Ureter (tissue), 1 donor: ENCODE measurements around the gene TMIGD2. TPM values are rescaled to one million over a fixed set of nuclear protein-coding genes. Genes with fewer than 3 reads are reported as not detected.
"Not testable (repeated sequence)": the region's sequence is repeated elsewhere in the genome, so short reads cannot be mapped to it uniquely, and the experiment has no call there.

Experiments used
- DNase-seq: peaks from one replicate; pipeline ENCODE4 v3.0.0-alpha.2; 2020; ENCODE audit warnings: low spot score
- total RNA-seq: library from RNA; stranded (reverse); gene quantifications from one replicate; pipeline ENCODE4 v1.2.4, GENCODE V29; 2023
- donor health status: DM: yes; HTN: yes; CAD: no.

TMIGD2 gene, protein sequence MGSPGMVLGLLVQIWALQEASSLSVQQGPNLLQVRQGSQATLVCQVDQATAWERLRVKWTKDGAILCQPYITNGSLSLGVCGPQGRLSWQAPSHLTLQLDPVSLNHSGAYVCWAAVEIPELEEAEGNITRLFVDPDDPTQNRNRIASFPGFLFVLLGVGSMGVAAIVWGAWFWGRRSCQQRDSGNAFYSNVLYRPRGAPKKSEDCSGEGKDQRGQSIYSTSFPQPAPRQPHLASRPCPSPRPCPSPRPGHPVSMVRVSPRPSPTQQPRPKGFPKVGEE
- total RNA-seq, result 1.2 TPM

DNA sequence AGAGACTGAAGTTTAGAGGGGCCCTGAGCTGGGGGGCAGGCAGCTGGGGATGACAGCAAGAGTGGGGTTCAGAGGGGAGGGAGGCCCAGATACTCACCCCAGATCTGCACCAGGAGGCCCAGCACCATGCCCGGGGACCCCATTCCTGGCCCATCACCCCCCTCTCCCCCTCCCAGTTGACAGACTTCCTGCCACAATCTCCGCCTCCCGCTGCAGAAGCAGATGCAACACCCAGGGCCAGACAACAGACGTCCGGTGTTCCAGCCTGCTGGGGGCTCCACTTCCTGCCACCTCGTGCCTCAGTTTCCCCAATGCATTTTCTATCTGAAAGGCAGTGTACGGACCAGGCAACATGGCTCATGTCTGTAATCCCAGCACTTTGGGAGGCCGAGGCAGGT, at the start of gene TMIGD2:
Gene TMIGD2, minus strand, starts transcription at position 147 of the 398 bp plus-strand sequence. Its CDS starts 4 bp downstream, at position 143.
- no peak for DNase-seq

DNA sequence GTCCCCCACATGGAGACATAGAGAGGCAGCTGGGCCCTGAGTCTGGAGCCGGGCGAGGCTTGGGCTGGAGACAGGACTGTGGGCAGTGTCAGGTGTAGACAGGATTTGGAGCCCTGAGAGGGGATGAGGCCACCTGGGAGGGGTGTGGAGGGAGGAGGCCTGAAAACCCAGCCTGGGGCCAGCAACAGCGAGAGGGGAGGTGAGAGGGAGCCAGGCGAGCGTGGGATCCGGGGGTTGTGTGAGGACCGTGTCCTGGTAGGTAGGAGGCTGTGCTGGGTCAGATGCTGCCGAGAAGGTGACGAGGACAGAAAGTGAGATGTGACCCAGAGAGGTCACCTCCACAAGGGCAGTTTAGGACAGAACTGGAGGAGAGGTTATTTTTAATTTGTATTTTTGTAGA, 48.5 kb upstream of the TMIGD2 start:
- DNase-seq, result no peak

DNA sequence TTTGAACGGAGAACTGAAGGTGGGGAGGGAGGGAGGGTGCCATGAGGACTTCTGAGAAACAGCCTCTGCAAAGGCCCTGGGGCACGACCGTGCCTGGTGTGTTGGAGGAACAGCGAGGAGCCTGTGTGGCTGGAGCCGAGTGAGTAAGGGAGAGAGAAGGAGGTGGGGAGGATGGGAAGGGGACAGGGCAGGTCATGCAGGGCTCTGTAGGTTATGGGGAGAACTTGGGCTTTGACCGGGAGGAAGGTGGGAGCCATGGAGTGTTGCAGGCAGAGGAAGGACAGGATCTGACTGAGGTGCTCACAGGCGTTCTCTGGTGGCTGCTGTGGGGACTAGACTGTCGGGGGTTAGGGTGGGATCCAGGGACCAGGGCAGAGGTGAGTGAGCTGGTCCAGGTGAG, 47.9 kb upstream of the TMIGD2 start:
- DNase-seq, result no peak

DNA sequence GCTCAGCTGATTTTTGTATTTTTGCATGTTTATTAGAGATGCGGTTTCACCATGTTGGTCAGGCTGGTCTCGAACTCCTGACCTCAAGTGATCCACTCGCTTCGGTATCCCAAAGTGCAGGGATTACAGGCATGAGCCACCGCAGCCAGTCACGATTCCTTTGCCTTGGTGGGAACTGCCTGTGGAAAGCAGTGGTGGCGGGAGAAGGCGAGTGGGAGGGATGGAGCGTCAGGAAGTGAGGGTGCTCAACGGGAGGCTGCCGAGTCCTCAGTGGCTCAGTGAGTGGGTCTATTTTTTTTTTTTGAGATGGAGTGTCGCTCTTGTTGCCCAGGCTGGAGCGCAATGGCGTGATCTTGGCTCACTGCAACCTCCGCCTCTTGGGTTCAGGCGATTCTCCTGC, 47.0 kb upstream of the TMIGD2 start:
- DNase-seq, result not testable (repeated sequence)

DNA sequence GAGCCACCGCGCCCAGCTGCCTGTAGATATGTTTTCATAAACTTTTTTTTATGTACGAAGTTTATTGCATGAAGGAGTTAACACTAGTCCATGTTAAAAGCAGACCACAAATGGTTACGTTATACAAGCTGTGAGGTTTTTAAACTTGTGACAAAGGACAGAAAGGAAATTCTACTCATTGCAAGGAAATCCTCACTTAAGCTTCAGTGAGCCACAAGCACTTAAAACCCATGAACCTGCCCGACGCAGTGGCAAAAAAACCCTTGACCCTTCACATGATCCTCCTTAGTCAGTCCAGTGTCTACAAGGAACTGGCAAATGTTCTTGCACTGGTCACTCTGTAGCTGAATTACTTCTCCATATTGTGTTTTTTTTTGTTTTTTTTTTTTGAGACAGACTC, 45.3 kb upstream of the TMIGD2 start:
- DNase-seq, result no peak

DNA sequence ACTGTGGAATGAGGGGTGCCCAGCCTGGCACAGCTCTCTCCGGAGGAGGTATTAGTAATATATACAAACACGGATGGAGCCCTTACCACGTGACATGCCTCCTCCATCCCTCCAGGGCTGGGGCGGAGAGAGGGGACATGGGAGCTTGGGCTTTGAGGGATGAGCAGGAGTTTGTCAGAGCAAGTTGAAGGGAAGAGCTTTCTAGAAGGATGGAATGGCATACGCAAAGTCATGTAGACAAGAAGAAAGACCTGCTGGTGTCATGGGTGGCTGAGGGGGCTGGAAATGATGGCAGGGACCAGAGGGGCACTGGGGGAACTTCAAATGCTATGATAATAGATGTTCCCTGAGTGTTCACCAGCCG, 43.8 kb upstream of the TMIGD2 start:
- DNase-seq, result no peak

DNA sequence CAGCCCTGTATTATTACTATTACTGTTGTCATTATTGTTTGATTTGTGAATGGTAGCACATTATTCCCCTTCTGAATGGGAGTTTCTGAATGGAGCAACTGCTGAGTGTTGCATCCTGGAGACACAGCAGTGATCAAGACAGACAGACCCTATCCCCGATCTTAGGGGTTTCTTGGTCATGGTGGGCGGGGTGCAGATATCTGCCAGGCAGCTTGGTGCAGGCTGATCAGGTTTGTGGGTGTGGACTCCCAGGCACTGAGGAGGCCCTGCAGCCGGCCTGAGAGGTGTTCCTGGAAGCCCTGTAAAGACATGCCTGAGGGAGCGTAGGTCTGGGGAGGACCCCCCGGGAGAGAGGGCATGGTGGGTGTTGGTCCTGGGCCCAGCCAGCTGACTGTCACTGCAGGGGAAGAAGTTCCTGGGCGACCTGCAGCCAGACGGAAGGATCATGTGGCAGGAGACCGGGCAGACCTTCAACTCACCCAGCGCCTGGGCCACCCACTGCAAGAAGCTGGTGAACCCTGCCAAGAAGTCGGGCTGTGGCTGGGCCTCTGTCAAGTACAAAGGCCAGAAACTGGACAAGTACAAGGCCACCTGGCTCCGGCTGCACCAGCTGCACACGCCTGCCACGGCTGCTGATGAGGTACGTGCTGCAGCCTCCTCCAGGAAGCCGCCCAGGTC, 43.3 kb upstream of the TMIGD2 start:
- DNase-seq, result no peak

DNA sequence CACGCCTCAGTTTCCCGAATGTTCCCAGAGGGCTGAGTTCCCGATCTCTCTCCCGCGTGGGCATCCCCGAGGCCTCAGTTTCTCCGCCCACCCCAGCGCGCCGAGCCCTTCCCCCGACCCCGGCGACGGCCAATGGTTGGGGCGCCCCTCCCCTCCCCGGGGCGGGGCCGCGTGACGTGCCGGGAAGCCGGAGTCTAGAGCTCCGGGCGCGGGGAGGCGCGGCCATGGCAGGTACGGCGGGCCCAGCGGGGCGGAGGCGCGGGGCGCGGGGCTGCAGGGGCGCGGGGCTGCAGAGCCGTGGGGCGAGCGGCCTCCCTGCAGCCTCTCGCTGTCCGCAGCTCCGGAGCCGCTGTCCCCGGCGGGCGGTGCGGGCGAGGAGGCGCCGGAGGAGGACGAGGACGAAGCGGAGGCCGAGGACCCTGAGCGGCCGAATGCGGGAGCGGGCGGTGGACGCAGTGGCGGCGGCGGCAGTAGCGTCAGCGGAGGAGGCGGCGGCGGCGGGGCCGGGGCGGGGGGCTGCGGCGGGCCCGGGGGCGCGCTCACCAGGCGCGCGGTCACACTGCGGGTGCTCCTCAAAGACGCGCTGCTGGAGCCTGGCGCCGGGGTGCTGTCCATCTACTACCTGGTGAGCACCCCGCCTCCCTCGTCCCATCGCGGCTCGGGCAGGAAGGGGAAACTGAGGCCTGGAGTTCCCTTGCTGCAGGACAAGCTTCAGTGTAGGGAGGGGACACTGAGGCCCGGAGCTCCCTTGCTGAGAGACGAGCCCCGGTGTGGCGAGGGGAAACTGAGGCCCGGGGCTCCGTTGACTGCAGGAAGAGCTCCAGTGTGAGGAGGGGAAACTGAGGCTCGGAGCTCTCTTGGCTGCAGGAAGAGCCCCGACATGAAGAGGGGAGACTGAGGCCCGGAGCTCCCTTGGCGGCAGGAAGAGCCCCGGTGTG, 41.5 kb upstream of the TMIGD2 start, which contains the start of gene MPND:
Gene MPND, plus strand, starts transcription at position 193 of the 938 bp plus-strand sequence. Its CDS starts 32 bp downstream, at position 225.
- DNase-seq, result peak; percentile 94

DNA sequence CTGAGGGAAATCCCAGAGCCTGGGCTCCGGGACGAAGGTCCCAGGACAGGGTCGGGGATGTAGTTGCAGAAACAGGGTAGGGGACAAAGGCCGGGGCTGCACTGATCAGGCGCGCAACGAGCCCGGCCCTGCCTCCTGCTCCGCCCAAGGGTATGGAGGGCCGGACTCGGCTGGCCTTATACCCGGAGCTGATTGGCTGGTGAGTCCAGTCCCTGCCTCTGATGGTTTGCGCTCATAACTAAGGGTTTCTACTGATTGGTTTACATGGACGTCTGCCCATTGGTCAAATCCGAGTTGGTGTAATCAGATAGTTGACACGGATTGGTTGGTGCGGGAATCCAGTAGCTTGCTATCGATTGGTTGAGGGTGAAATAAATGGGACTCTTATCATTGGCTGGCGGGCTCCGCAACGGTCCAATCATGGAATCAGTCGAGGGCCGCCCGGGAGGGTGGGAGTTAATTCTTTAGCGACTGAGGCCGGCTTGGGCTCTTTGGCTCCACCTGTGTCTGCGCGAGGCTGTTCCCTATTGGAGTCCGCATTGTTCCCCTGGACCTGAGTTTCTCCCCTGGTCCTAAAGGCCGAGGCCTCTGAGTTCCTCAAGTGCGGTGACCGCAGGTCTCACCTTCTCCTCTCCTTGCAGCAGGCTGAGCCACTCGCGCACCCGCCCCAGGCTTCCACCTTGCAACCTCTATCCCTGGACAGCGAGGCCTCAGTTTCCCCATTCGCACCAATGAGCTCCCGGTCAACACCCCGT, 40.6 kb upstream of the TMIGD2 start:
- DNase-seq, result peak; percentile 98

DNA sequence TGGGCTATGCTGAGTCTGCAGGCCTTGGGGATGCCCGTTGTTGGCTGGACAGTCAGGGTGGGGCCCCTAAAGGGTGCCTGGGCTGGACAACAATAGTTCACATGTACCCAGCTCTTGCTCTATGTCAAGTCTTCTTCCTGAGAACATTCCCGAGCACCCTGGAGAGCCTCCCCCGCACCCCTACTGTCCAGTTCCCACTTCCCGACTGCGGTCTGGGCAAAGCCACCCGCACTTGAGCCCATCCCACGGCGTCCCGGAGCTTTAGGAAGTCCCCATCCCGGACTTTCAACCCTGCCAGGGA, 40.1 kb upstream of the TMIGD2 start:
- no peak for DNase-seq

DNA sequence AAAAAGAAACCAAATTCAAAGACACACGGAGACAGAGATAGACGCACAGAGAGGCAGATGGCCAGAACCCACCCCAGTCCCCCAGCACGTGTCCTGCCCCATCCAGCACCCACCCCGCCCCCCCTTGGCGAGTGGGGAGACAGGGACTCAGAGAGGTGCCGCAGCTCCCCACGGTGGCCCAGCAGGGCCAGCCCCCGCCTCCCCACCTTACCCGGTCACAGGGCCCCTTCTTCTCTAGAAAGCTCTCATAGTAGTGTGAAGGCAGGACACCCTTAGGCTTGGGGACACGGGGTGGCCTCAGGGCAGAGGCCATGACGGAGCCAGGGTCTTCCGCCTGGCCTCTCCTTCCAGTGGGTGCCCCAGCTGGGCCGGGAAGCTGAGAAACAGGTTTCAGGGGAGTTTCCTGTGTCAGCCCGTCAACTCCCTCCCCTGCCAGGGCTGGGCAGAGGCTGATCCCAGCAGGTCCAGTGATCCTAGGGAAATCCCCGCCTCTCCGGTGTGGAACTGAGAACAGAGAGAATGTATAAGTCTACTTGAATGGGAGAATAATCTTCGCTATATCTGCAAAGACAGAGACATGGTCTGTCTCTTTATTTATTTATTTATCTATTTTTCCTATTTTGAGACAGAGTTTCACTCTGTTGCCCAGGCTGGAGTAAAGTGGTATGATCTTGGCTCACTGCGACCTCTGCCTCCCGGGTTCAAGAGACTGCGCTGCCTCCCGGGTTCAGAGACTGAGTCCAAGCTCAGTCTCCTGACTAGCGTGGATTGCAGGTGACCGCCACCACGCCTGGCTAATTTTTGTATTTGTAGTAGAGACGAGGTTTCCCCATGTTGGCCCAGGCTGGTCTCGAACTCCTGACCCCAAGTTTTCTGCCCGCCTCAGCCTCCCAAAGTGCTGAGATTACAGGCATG, 36.5 kb upstream of the TMIGD2 start, which contains the start of gene STAP2:
Gene STAP2, minus strand, starts transcription at position 387 of the 915 bp plus-strand sequence. Its CDS starts 74 bp downstream, at position 313.
- DNase-seq, result peak; percentile 78

DNA sequence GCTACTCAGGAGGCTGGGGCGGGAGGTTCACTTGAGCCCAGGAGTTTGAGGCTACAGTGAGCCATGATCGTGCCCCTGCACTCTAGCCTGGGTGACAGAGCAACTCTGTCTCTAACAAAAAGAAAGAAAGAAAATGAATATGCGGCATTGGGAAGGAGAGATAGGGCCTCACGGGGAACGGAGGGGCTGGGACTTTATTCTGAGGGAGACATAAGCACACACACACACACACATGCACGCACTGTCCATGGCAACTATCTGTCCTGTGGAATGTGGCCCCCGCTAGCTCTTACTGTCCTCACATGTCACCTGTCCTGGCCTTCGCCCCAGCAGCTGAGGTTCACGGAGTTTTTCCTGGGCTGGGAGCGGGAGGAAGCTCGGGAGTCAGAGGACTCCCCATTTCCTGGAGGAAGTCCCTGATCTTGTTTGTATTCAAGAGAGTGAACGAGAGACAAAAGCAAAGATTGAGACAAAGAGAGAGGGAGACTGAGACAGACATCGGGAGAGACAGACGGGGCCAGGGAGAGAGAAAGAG, 35.8 kb upstream of the TMIGD2 start:
- DNase-seq, result no peak

DNA sequence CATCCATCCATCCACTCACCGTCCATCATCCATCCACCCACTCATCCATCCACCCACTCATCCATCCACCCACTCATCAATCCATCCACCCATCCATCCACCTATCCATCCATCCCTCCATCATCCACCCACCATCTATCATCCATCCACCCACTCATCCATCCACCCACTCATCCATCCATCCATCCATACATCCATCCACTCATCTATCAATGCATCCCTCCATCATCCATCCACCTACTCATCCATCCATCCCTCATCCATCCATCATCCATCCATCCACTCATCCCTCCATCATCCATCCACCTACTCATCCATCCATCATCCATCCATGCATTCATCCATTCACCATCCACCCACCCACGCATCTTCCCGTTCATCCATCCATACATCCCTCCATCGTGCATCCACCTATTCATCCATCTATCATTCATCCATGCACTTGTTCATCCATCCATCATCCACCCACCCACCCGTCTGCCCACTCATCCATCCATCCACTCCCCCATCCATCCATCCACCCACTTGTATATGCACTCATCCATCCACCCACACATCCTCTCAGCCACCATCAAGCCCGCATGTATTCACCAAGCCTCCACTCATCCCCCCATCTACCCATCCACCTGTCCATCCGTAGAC, 32.9 kb upstream of the TMIGD2 start:
- DNase-seq, result no peak

DNA sequence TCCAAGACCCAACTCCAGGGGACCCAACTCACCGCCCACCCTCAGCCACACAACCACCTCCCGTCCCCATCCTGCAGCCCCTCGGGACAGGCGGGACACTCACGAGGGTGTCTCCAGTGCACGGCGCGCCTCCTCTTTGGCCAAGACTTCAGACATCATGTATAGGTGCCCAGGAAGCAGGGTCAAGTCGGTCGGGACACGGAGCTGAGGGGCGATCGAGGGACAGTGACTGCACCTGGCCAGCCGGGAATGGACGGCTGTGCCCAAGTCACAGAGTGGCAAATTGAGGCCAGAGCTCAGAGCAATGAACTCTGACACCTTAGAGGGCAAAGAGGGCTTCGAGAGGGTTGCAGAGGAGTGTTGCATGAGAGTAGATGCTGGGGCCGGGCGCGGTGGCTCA, 27.7 kb upstream of the TMIGD2 start:
- DNase-seq, result no peak

DNA sequence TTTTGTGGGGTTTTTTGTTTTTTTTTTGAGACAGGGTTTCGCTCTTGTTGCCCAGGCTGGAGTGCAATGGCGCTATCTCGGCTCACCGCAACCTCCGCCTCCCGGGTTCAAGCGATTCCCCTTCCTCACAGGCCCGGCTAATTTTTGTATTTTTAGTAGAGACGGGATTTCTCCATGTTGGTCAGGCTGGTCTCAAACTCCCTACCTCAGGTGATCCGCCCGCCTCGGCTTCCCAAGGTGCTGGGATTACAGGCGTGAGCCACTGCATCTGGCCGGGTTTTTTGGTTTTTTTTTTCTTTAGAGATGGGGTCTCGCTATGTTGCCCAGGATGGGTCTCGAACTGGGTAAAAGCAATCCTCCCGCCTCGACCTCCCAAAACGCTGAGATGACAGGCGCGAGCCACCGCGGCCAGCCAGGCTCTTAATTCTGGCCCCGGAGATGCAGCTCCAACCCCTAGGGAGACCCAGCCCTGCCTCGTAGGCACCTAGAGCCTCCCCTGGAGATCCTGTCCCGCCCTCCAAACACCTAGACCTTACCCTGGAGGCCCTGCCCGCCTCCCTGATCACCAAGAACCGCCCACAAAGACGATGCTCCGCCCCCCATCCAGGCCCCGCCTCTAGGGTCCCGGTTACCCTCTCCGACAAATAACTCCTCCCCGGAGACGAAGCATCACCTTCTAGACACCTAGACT, 26.9 kb upstream of the TMIGD2 start:
- DNase-seq, result not testable (repeated sequence)

DNA sequence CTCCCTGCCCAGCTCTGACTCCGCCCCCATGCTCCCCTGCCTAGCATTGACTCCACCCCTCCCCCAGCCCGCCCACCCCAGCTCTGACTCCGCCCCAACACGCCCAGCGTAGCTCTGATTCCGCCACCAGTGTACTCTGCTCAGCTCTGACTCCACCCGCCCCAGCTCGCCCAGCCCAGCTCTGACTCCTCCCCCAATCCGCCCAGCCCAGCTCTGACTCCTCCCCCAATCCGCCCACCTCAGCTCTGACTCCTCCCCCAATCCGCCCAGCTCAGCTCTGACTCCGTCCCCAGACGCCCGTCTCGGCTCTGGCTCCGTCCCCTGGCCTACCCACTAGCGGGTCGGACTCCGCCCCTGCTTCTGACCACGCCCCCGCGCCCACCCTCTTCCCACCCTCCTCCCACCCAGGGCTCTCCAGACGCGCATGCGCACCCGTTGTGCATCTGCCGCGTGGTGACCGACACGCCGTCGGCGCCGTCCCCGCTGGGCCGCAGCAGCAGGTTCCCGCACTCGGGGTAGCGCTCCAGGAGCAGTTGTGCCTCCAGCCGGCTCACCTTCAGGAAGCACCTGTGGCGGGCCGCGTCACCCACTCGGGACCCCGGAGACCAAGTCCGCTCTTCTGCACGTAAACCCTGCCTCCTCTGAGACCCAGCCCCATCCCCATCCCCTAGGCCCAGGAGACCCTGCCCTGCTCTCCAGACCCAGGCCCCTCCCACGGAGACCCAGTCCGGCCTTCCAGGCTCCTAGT, 26.2 kb upstream of the TMIGD2 start:
- DNase-seq, result peak; percentile 98

DNA sequence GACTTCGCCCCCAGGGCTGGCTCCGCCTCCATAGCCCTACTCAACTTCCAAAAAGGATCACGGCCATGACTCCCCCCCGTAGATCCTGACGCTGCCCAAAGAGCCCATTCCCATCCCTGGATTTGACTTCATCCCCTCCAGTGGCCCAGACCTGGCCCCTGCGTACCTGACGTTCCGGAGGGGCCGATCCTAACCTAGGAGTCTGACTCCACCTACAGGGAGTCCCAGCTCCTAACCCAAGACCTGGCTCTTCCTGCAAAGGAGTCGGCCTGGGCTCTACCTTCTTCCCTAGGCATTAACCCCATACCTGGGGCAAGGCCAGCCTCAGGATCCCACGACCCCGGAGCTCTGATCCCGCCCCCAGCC, 25.7 kb upstream of the TMIGD2 start:
- no peak for DNase-seq

DNA sequence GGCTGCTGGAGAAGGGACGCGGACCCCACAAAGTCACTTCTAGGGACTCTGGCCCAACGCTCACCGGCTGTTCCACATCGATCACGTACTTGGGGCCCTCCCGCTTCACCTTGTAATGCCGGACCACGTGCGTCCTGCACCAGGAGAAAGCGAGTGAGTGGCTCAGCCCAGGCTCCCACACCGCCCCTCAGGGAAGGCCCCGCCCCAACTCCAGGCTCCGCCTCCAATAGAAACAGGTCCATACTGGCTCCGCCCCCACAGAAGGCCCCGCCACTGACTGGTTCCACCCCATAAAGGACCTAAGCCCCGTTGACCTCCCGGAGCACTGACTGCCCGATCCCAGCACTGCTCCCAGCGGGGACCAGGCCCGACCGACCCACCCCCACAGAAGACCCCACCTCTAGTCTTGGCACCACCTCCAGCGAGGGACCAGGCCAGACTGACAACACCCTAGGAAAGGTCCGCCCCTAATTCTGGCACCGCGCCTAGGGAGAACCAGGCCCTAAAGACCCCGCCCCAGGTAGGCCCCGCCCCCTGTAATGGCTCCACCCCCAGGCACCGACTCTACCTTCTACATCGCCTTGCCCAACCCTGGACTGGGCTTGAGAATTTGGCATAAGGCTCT, 25.2 kb upstream of the TMIGD2 start:
- DNase-seq, result peak; percentile 85
